ENCODE measurements around the gene PRDM11.

- TF ChIP-seq CEBPB (IDR thresholded peaks at IDR 0.05; ENCODE audit: low read depth, low read length) (no peak), POLR2A (IDR thresholded peaks at IDR 0.05; ENCODE audit: low read depth, low read length) (no peak), CTCF (conservative IDR thresholded peaks at IDR 0.05; ENCODE audit: low read depth, low read length) (no peak), ELK1 (IDR thresholded peaks at IDR 0.05; ENCODE audit: borderline replicate concordance, low read depth, low read length) (no peak), BHLHE40 (IDR thresholded peaks at IDR 0.05; ENCODE audit: low read depth, low read length) (no peak), RFX5 (IDR thresholded peaks at IDR 0.05; ENCODE audit: low read depth, low read length) (no peak), CHD1 (IDR thresholded peaks at IDR 0.05; ENCODE audit: low read depth, low read length) (no peak), RAD21 (IDR thresholded peaks at IDR 0.05; ENCODE audit: low read length) (no peak), MAFK (IDR thresholded peaks at IDR 0.05; ENCODE audit: low read depth, low read length) (no peak), NFE2L2 (IDR thresholded peaks at IDR 0.05; ENCODE audit: low read depth, low read length) (no peak)
Measured at GRCh38 chr11:45170484-45170883, 24.0 kb downstream of the PRDM11 start.
